Ovary (tissue), 9 donors: ENCODE data around the gene COX4I2. TPM values are rescaled to one million over a fixed set of nuclear protein-coding genes. Genes with fewer than 3 reads are reported as not detected.

Source experiments
- DNase-seq, 5 donors: peaks; one replicate each; pipeline ENCODE4 v3.0.0-alpha.2; 2019 to 2020
- H3K27ac ChIP-seq, 2 donors: fragments of 200-600 bp; one replicate each; pipeline versions ENCODE4 v1.5.1 to v1.8.0; 2019 to 2022
- H3K27me3 ChIP-seq: fragments of 200-600 bp; one replicate; pipeline ENCODE4 v1.8.0; 2022
- H3K36me3 ChIP-seq: fragments of 200-600 bp; sonication (generic); one replicate; pipeline ENCODE4 v1.5.1; 2019
- H3K4me1 ChIP-seq: one replicate; pipeline ENCODE4 v1.8.1; 2013; ENCODE audit warnings: mild to moderate bottlenecking, moderate library complexity; ENCODE audit not compliant: insufficient read depth
- H3K4me3 ChIP-seq: fragments of 200-600 bp; sonication (generic); one replicate; pipeline ENCODE4 v1.5.1; 2017
- H3K9me3 ChIP-seq, 2 donors: fragments of 200-600 bp in 1 of 2; sonication (generic) in 1 of 2; one replicate each; pipeline versions ENCODE4 v1.5.1 to v1.8.1; 2013 to 2019; ENCODE audit warnings: mild to moderate bottlenecking in 1 of 2, moderate library complexity in 1 of 2
- CTCF ChIP-seq, 3 donors: fragments of 450-650 bp in 2 of 3; fragments of 200-600 bp in 1 of 3; IDR thresholded peaks; one replicate each; pipeline versions ENCODE4 v1.5.1 to v1.8.0; 2016 to 2022; ENCODE audit warnings: antibody characterized with exemption in 3 of 3, mild to moderate bottlenecking in 1 of 3
- EP300 ChIP-seq: sonication (generic); formaldehyde crosslinking; IDR thresholded peaks from one replicate; pipeline ENCODE4 v1.6.1; 2017; ENCODE audit warnings: antibody characterized with exemption
- POLR2A ChIP-seq: fragments of 450-650 bp; IDR thresholded peaks from one replicate; pipeline ENCODE4 v1.6.1; 2017; ENCODE audit warnings: antibody characterized with exemption, mild to moderate bottlenecking, moderate library complexity
- WGBS, 3 donors: extraction: QIAGEN DNeasy Blood & Tissue Kit in 1 of 3; methylation state at CpG; one replicate each; pipeline versions ENCODE4 v1.1.5 to v1.1.7; 2013 to 2017; 5-methylcytosine and 5-hydroxymethylcytosine counted together
- intact Hi-C, 4 donors: fragments of 100-400 bp; cut with DNase I; formaldehyde crosslinking; loops; one replicate each; pipeline versions ENCODE4 v1.11.0 to v1.15.1; 2022 to 2023
- polyA plus RNA-seq, 2 donors: library from polyadenylated mRNA; stranded (reverse); fragments of 200-250 nt in 1 of 2; fragments of 350-450 nt in 1 of 2; fragmentation: Illumina TruSeq in 1 of 2; extraction: RNeasy Lipid Tissue Mini Kit (QIAGEN cat#74804) in 1 of 2; gene quantifications; one replicate each; pipeline ENCODE4 v1.2.3, GENCODE V29; 2013 to 2014
- total RNA-seq, 7 donors: library from RNA; depleted of rRNA in 2 of 7; stranded (reverse); fragments of >200 nt in 2 of 7; fragmentation: NEBNext Ultra II Directional in 3 of 7; extraction: Animal tissue kit (Norgen Biotek cat#: 25700) in 3 of 7; gene quantifications; one replicate each; pipeline versions ENCODE4 v1.1.0 to v1.2.4, GENCODE V29; 2016 to 2023
- donor health status: DM: no; HTN: no; CAD: no; lungs with moderate emphysema.
- donor health status: DM: no; HTN: no; CAD: no.
- donor health status: Bipolar disorder and iron deficiency.
- donor health status: DM: yes; HTN: yes; CAD: no.
- donor health status: DM: no; HTN: no; CAD: no.
- donor health status: DM: yes; HTN: yes; CAD: no.

Gene COX4I2
- total and polyA plus RNA-seq, 9 donors, result 1.1 to 6.6 (median 2.4) TPM; not detected in 1

GRCh38 chr20:31604567-31605030 lies 33.1 kb upstream of the COX4I2 start:
- peak overlapping the region; percentile 70 to 73 for H3K27ac ChIP-seq
- no peaks in the 10 kb centered on the region for H3K36me3 ChIP-seq
- no peak for DNase-seq
- TF ChIP-seq CTCF (IDR thresholded peaks at IDR 0.05) (no peak), EP300 (no peak), POLR2A (no peak)
- intact Hi-C loops, result loop anchor here in 2 of 4 donors (2.0 to 5.0 kb wide), 2 partner anchors 32 kb away; no protein-coding TSS in a partner anchor
- no peaks in the 10 kb centered on the region for H3K9me3 ChIP-seq
- 1% methylated on average over 14 of the region's 14 CpGs for WGBS, 3 donors
- H3K4me1 ChIP-seq, result peaks cover 4% of the 10 kb centered on the region
- peak overlapping the region; percentile 41 for H3K4me3 ChIP-seq
- H3K27me3 ChIP-seq, result no peaks in the 10 kb centered on the region

- Histone ChIP-seq H3K36me3 (no peaks in the 10 kb centered on the region), H3K27me3 (no peaks in the 10 kb centered on the region), H3K4me1 (peaks cover 4% of the 10 kb centered on the region), H3K27ac (peak within 1 kb of the TSS; percentile 70 to 73), H3K4me3 (peak within 1 kb of the TSS; percentile 41), H3K9me3 (no peaks in the 10 kb centered on the region)
- intact Hi-C loops, result loop anchor here in 2 of 4 donors (2.0 to 5.0 kb wide), 2 partner anchors 32 to 33 kb away; no protein-coding TSS in a partner anchor
- 0% methylated on average over 72 to 74 of the region's 74 CpGs for WGBS, 3 donors
- DNase-seq, result peak; percentile 92 to 96 (median 94)
- TF ChIP-seq POLR2A (peak; percentile 88), EP300 (no peak), CTCF (IDR thresholded peaks at IDR 0.05) (no peak)
Observed at GRCh38 chr20:31605031-31605901, 32.4 kb upstream of the COX4I2 start, which contains the start of gene ID1. TSS of gene ID1 (plus strand) at chr20:31605289. CDS start at chr20:31605388, 99 bp downstream.

- intact Hi-C loops, result loop anchor here in 2 of 4 donors (2.0 to 5.0 kb wide), 2 partner anchors 33 to 34 kb away; no protein-coding TSS in a partner anchor
- DNase-seq, result peak; percentile 32 to 59 (median 52)
- Histone ChIP-seq H3K36me3 (no peaks in the 10 kb centered on the region), H3K4me1 (peaks cover 4% of the 10 kb centered on the region), H3K27ac (peak overlapping the region; percentile 70 to 73), H3K4me3 (peak overlapping the region; percentile 41), H3K27me3 (no peaks in the 10 kb centered on the region), H3K9me3 (no peaks in the 10 kb centered on the region)
- TF ChIP-seq EP300 (no peak), POLR2A (no peak), CTCF (IDR thresholded peaks at IDR 0.05) (no peak)
- WGBS, 3 donors, result 3 to 5% (median 4%) methylated on average over 32 to 39 of the region's 39 CpGs
Observed at GRCh38 chr20:31605902-31606803, 31.6 kb upstream of the COX4I2 start.
